IPS-11a (cell line): ENCODE results near the gene PLEKHB1.

Experiments used
- H3K4me3 ChIP-seq: one replicate; pipeline ENCODE4 v1.5.1; 2013; ENCODE audit warnings: low read depth, low read length, control low read depth

Gene PLEKHB1, protein sequence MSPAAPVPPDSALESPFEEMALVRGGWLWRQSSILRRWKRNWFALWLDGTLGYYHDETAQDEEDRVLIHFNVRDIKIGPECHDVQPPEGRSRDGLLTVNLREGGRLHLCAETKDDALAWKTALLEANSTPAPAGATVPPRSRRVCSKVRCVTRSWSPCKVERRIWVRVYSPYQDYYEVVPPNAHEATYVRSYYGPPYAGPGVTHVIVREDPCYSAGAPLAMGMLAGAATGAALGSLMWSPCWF

GRCh38 chr11:73645972-73646631 lies at the start of gene PLEKHB1:
Gene PLEKHB1 (plus strand): TSS chr11:73646581. CDS start chr11:73646609, 28 bp downstream.
- peak within 1 kb of the TSS; percentile 65 for H3K4me3 ChIP-seq

- H3K4me3 ChIP-seq, result peak overlapping the region; percentile 85
These were observed 48.9 kb upstream of the PLEKHB1 start for GRCh38 chr11:73597336-73597955.

- H3K4me3 ChIP-seq, result peak within 1 kb of the TSS; percentile 85
These were observed 48.2 kb upstream of the PLEKHB1 start, which contains the start of gene FAM168A for GRCh38 chr11:73597956-73598718. Gene FAM168A (minus strand): TSS chr11:73598112. CDS start chr11:73468474, 129,638 bp downstream.

DNA sequence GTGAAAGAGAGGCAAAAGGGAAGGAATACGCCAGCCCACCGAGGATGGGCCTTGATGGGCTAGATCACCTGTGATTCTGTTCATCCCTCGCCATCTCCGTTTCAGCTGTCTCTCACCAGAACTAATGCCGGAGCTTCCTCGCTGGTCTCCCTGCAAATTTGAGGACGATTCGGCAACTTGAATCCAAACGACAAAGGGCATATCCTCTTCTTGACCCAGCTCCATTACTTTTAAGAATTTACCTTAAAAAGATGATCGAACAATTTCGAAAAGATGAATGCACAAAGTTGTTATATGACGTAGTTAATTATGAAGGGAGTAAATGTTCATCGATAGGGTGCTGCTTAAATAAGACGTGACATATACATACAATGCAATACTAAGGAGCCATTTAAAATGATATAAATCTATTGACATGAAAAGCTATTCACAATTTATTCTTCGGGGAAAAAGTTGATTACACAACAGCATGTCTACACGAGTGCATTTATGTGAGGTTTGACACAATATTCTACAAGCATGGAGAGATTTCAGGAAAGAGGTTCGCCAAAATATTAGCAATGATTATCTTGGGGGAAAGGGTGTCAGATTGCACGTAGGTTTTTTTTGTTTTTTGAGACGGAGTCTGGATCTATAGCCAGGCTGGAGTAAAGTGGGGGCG lies 47.5 kb upstream of the PLEKHB1 start:
- H3K4me3 ChIP-seq, result peak overlapping the region; percentile 85

DNA sequence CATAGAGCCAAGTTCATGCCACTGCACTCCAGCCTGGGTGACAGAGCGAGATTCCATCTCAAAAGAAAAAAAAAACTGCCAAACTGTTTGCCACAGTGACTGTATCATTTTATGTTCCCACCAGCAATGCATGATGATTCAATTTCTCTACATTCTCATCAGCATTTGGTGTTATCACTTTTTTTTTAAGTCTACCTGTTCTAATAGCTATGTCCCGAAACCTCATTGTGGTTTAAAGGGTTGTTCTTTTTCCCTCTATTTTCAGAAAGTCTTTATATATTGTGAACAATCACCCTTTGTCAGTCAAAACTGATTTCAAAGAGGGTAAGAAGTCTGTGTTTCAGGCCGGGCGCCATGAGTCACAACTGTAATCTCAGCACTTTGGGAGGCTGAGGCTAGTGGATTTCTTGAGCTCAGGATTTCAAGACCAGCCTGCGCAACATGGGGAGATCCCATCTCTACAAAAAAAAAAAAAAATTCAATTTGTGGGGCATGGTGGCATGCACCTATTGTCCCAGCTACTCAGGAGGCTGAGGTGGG lies 33.7 kb upstream of the PLEKHB1 start:
- no peak overlapping the region for H3K4me3 ChIP-seq

- no peak overlapping the region for H3K4me3 ChIP-seq
These were observed 31.8 kb upstream of the PLEKHB1 start for GRCh38 chr11:73614591-73614990.

DNA sequence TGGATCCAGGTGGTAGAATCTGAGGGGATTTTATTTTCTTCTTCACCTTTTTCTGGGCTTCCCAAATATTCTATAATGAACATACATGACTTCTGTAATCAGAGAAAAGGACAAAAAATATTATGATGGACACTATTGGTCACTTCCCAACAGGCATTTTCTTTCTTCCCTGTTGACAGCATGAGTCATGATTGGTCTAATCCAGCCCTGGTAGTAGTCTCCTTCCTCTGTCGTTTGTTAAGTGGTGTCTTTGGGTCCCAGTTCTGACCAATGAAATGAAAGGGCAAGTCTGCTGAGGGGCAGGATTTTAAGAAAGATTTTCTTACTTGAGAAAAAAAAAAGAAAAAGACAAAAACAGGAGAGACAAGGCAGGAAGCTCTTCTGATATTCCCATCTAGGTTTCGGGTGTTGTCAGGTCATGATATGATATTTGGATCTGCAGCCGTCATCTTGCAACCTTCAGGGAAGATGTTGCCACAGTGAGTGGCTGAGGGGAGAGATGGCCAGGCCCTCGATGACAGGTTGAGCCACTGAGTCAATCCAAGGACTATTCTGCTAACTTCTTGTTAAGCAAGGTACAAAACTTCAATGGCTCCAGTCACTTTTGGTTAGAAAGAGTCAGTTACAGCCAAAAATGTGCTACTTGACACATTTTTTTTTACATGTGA lies 23.3 kb upstream of the PLEKHB1 start:
- H3K4me3 ChIP-seq, result no peak overlapping the region

- H3K4me3 ChIP-seq, result no peak overlapping the region
These were observed 22.7 kb upstream of the PLEKHB1 start for GRCh38 chr11:73623686-73624085.

DNA sequence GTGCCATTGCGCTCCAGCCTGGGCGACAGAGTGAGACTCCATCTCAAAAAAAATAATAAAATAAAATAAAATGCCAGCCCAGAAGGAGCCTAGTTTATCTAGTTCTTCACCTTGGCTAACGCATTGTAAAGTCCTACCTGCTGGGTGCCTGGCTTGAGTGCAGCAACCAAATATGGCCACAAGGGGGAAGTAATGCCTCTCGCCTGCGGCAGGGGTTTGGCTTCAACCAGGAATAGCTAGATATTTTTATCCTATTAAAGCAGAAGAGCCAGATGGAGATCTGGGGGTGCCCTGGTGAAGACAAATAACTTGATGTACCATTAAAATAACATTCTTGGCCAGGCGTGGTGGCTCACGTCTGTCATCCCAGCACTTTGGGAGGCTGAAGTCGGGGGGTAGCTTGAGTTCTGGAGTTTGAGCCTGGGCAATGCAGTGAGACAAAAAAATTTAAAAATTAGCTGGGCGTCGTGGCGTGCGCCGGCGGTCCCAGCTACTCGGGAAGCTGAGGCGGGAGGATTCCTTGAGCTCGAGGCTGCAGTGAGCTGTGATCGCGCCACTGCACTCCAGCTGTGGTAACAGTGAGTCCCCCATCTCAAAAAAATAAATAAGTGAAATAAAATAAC lies 20.6 kb upstream of the PLEKHB1 start:
- no peak overlapping the region for H3K4me3 ChIP-seq

- no peak overlapping the region for H3K4me3 ChIP-seq
These were observed 16.5 kb upstream of the PLEKHB1 start for GRCh38 chr11:73629907-73630306.

- no peak overlapping the region for H3K4me3 ChIP-seq
These were observed 13.4 kb upstream of the PLEKHB1 start for GRCh38 chr11:73632996-73633395.

GRCh38 chr11:73633999-73634398 lies 12.4 kb upstream of the PLEKHB1 start:
- no peak overlapping the region for H3K4me3 ChIP-seq

- H3K4me3 ChIP-seq, result no peak overlapping the region
These were observed 10.7 kb upstream of the PLEKHB1 start for GRCh38 chr11:73635721-73636120.

DNA sequence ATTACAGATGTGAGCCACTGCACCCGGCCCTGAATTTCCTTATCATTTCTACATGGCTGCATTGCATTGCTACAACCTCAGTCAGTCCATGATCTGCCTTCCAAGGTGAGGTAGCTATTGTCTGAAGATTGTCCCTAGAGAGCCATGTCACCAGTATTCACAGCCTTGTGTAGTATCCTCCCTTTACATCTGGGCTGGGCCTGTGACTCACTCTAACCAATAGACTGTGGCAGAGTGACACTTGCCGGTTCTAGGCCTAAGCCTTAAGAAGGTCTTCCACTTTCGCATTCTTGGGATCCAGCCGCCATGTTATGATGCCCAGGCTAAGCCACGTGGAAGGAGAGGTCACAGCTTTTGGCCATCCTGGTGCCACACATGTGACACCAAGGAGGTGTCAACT lies 10.1 kb upstream of the PLEKHB1 start:
- no peak overlapping the region for H3K4me3 ChIP-seq

- no peak overlapping the region for H3K4me3 ChIP-seq
These were observed 9.4 kb upstream of the PLEKHB1 start for GRCh38 chr11:73637012-73637411.

DNA sequence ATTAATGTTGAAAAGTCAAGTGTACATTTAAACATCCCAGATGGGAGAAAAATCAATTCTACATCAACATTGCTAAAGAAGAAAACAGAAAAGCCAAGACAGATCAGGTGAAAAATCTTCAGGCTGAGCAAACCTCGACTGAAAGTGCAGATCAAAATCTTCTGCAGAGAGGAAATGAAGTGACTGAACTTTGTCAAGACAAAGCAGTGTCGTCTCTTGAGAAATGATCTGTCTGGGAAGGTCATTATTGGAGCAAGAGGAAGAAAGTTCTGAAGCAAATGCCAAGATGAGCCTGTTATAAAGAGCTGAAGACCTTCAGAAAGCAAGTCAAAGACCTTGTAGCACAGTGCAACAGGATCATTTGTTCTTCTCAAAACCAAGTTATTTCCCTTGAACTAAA lies 5.8 kb upstream of the PLEKHB1 start:
- no peak overlapping the region for H3K4me3 ChIP-seq

- H3K4me3 ChIP-seq, result no peak overlapping the region
These were observed 4.7 kb upstream of the PLEKHB1 start for GRCh38 chr11:73641668-73642067.

DNA sequence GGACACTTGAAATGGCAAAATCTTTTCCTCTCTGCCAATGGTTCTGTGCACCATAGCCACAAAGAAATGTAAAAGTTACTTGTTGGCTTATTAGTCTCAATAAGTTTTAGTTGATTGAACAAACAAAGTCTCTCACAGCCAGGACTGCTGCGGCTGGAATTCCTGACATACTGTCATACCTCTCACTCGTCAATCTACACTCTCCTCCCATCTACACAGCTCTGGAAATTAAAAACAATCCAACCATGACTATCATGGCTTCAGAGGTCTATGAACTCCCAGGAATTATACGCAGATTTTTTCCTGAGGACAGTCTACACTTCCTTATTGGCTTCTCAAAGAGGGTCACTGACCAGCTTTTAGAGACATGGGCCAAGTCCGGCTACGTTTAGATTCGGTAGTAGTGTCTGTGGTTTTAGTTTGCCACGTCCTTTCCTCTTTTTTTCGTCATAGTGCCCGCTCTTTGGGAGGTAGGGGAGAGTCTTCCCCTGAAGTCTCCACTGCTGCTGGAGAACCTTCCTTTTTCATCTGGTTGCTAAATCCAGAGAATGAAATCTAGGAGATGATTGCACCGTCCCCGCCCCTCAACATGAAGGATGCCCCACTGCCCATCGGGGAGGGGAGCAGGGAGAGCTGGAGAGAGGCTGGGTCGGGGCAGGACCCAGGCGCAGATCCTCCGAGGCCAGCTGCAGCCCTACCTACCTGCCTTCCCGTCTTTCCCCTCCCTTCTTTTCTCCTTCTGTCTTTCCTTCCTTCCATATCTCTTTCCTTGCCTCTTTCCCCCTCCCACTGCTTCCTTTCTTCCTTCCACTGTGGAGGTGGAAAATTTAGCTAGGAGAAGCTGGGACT lies 1.0 kb upstream of the PLEKHB1 start:
- H3K4me3 ChIP-seq, result peak overlapping the region; percentile 65
